ENCODE results near the gene CNP.

The CNP gene

GRCh38 chr17:41966463-41967140 lies at the start of gene CNP:
TSS of gene CNP (plus strand) at chr17:41966795. CDS start at chr17:41966885, 90 bp downstream.
- no peak for TF ChIP-seq CTCF (IDR thresholded peaks at IDR 0.05; ENCODE audit: low read depth, low read length, missing control alignments)
- peak within 1 kb of the TSS; percentile 85 for H3K4me3 ChIP-seq (ENCODE audit: low read depth, low read length)
- DNase-seq (ENCODE audit: low read depth), result peak; percentile 55

GRCh38 chr17:41917192-41917591 lies 49.4 kb upstream of the CNP start:
- peak overlapping the region; percentile 91 for H3K4me3 ChIP-seq (ENCODE audit: low read depth, low read length)
- no peak for DNase-seq (ENCODE audit: low read depth)
- TF ChIP-seq CTCF (IDR thresholded peaks at IDR 0.05; ENCODE audit: low read depth, low read length, missing control alignments), result no peak

GRCh38 chr17:41917679-41918313 lies 48.8 kb upstream of the CNP start:
- no peak for DNase-seq (ENCODE audit: low read depth)

GRCh38 chr17:41918314-41919164 lies 48.1 kb upstream of the CNP start, which contains the start of gene ACLY:
TSS of gene ACLY (minus strand) at chr17:41918951. CDS start at chr17:41913873, 5,078 bp downstream.
- H3K4me3 ChIP-seq (ENCODE audit: low read depth, low read length), result peak within 1 kb of the TSS; percentile 91
- peak; percentile 87 for DNase-seq (ENCODE audit: low read depth)
- TF ChIP-seq CTCF (IDR thresholded peaks at IDR 0.05; ENCODE audit: low read depth, low read length, missing control alignments), result no peak

More at GRCh38 chr17:41917679-41918313, 48.8 kb upstream of the CNP start:
- peak overlapping the region; percentile 91 for H3K4me3 ChIP-seq (ENCODE audit: low read depth, low read length)
- no peak for TF ChIP-seq CTCF (IDR thresholded peaks at IDR 0.05; ENCODE audit: low read depth, low read length, missing control alignments)

GRCh38 chr17:41919165-41919817 lies 47.3 kb upstream of the CNP start:
- DNase-seq (ENCODE audit: low read depth), result no peak
- peak overlapping the region; percentile 91 for H3K4me3 ChIP-seq (ENCODE audit: low read depth, low read length)
- TF ChIP-seq CTCF (IDR thresholded peaks at IDR 0.05; ENCODE audit: low read depth, low read length, missing control alignments), result no peak

- TF ChIP-seq CTCF (IDR thresholded peaks at IDR 0.05; ENCODE audit: low read depth, low read length, missing control alignments), result no peak
- no peak for DNase-seq (ENCODE audit: low read depth)
- no peak overlapping the region; the same call in 1 of the 2 replicates for H3K4me3 ChIP-seq (ENCODE audit: low read depth, low read length)
Observed at GRCh38 chr17:41919840-41920579, 46.6 kb upstream of the CNP start.
